ENCODE results near the gene SHISA5. TPM values are rescaled to one million over a fixed set of nuclear protein-coding genes. Genes with fewer than 3 reads are reported as not detected.
"Not testable (repeated sequence)": the region's sequence is repeated elsewhere in the genome, so short reads cannot be mapped to it uniquely, and the experiment has no call there.

SHISA5 gene
- polyA plus RNA-seq, 2 donors, result 54.0 to 94.9 TPM

DNA sequence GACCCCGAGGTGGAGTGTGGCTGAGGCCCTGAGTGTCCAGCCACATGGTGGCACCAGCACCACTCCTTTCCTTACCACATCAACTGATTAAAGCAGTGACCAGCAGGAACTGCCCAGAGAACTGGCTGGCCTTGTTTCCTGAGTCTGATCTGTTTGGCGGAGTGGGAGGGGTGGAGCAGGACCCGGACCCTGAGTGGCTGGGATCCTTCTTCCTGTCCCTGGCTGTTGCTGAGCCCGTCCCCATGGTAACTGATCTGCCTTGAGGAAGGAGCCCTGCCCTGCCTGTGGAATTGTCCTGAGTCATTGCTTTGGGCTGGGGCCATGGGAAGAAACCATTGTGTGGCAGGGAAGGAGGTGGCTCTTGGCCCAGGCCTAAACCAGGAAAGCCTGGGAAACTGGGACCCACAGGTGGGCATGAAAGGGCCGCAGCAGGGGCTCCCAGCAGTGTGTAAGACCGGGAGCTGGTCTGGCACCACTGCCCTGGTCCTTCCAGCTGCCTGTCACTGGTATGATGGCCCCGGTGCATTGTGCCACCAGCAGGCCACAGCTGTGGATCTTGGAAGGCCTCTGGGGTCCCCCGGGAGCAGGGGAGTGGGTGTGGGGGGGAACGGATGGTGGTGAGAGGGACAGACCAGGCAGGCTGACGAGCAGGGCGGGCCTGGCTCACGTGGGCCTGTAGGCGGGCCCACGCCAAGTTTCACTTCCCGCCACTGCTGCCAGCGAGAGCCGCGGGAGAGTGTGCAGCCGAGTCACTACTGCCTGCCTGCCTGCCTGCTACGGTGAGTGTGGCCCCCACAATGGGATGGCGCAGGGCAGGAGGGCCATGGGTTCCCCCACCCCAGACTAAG is 38.2 kb downstream of the SHISA5 start:
- Histone ChIP-seq H3K4me1 (ENCODE audit: control insufficient read depth in 2 of 2, insufficient read depth in 2 of 2, low read length in 1 of 2) (peaks cover 24 to 44% of the 10 kb centered on the region in 2 donors), H3K36me3 (ENCODE audit: control insufficient read depth in 2 of 2, insufficient read depth in 2 of 2, low read length in 1 of 2) (peaks cover 13 to 31% of the 10 kb centered on the region in 2 donors), H3K9me3 (ENCODE audit: control insufficient read depth in 2 of 2, insufficient read depth in 1 of 2, low read depth in 1 of 2, low read length in 1 of 2) (no peaks in the 10 kb centered on the region), H3K27me3 (ENCODE audit: control insufficient read depth in 1 of 2, insufficient read depth in 2 of 2, low read length in 2 of 2) (no peaks in the 10 kb centered on the region), H3K4me3 (ENCODE audit: low read depth in 1 of 2, low read length in 2 of 2) (peak overlapping the region; percentile 46 to 53), H3K27ac (ENCODE audit: low read depth in 2 of 2, low read length in 1 of 2) (peak overlapping the region; percentile 99 to 100)
- WGBS, 2 donors, result 2% methylated on average over 20 to 21 of the region's 21 CpGs

DNA sequence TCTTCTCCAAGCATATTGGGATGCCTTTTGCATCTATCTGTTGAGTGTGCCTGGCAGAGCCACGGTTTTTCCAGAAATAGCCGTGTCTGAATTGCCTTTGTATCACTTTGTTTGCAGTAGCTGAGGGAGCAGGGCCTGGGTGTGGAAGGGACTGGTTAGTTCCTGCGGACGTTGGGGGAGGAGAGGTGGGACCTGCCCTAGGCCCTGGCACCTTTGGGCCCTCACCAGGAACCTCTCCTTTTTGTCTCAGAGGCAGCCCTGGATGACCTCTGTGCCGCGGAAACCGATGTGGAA is 38.8 kb downstream of the SHISA5 start:
- no peaks in the 10 kb centered on the region for H3K9me3 ChIP-seq (ENCODE audit: control insufficient read depth in 2 of 2, insufficient read depth in 1 of 2, low read depth in 1 of 2, low read length in 1 of 2)
- WGBS, 2 donors, result 21% methylated on average over 7 of the region's 7 CpGs
- H3K27me3 ChIP-seq (ENCODE audit: control insufficient read depth in 1 of 2, insufficient read depth in 2 of 2, low read length in 2 of 2), result no peaks in the 10 kb centered on the region
- peaks cover 18 to 34% of the 10 kb centered on the region in 2 donors for H3K36me3 ChIP-seq (ENCODE audit: control insufficient read depth in 2 of 2, insufficient read depth in 2 of 2, low read length in 1 of 2)
- peak overlapping the region; percentile 99 to 100 for H3K27ac ChIP-seq (ENCODE audit: low read depth in 2 of 2, low read length in 1 of 2)
- peaks cover 21 to 41% of the 10 kb centered on the region in 2 donors for H3K4me1 ChIP-seq (ENCODE audit: control insufficient read depth in 2 of 2, insufficient read depth in 2 of 2, low read length in 1 of 2)
- no peak overlapping the region for H3K4me3 ChIP-seq (ENCODE audit: low read depth in 1 of 2, low read length in 2 of 2)

DNA sequence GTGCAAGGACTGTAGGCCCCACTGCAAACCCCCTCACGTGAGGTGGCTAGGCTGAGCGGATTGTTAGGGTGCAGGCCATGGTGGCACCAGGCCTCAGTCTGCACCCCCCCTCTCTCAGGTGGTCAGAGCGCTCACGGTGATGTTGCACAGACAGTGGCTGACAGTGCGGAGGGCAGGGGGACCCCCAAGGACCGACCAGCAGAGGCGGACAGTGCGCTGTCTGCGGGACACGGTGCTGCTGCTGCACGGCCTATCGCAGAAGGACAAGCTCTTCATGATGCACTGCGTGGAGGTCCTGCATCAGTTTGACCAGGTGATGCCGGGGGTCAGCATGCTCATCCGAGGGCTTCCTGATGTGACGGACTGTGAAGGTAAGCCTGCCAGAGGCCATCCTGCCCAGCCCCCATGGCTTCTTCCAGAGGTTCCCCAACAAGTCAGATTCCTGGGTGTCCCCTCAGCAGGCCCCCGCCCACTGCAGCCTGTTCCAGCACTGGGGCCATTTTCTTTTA is 39.2 kb downstream of the SHISA5 start:
- no peak overlapping the region for H3K4me3 ChIP-seq (ENCODE audit: low read depth in 1 of 2, low read length in 2 of 2)
- no peaks in the 10 kb centered on the region for H3K27me3 ChIP-seq (ENCODE audit: control insufficient read depth in 1 of 2, insufficient read depth in 2 of 2, low read length in 2 of 2)
- WGBS, 2 donors, result 92 to 94% methylated on average over 17 of the region's 17 CpGs
- H3K9me3 ChIP-seq (ENCODE audit: control insufficient read depth in 2 of 2, insufficient read depth in 1 of 2, low read depth in 1 of 2, low read length in 1 of 2), result no peaks in the 10 kb centered on the region
- H3K4me1 ChIP-seq (ENCODE audit: control insufficient read depth in 2 of 2, insufficient read depth in 2 of 2, low read length in 1 of 2), result peaks cover 17 to 38% of the 10 kb centered on the region in 2 donors
- H3K36me3 ChIP-seq (ENCODE audit: control insufficient read depth in 2 of 2, insufficient read depth in 2 of 2, low read length in 1 of 2), result peaks cover 20 to 36% of the 10 kb centered on the region in 2 donors
- H3K27ac ChIP-seq (ENCODE audit: low read depth in 2 of 2, low read length in 1 of 2), result peak overlapping the region; percentile 99 to 100

DNA sequence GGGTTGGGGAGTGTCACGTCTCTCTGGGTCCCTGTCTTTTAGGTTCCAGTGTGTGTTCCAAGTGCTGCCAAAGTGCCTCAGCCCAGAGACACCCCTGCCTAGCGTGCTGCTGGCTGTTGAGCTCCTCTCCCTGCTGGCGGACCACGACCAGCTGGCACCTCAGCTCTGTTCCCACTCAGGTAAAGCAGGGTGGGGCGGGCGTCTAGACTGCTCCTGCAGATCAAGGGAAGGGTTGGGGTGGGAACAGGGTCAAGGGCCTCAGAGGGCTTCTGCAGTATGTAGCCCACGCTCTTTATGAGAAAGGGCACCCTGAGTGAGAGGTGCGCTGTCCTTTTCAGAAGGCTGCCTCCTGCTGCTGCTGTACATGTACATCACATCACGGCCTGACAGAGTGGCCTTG is 40.3 kb downstream of the SHISA5 start:
- H3K4me3 ChIP-seq (ENCODE audit: low read depth in 1 of 2, low read length in 2 of 2), result no peak overlapping the region
- H3K4me1 ChIP-seq (ENCODE audit: control insufficient read depth in 2 of 2, insufficient read depth in 2 of 2, low read length in 1 of 2), result peaks cover 9 to 29% of the 10 kb centered on the region in 2 donors
- 73 to 80% methylated on average over 9 of the region's 9 CpGs for WGBS, 2 donors
- H3K27me3 ChIP-seq (ENCODE audit: control insufficient read depth in 1 of 2, insufficient read depth in 2 of 2, low read length in 2 of 2), result no peaks in the 10 kb centered on the region
- no peak overlapping the region for H3K27ac ChIP-seq (ENCODE audit: low read depth in 2 of 2, low read length in 1 of 2)
- H3K9me3 ChIP-seq (ENCODE audit: control insufficient read depth in 2 of 2, insufficient read depth in 1 of 2, low read depth in 1 of 2, low read length in 1 of 2), result no peaks in the 10 kb centered on the region
- peaks cover 23 to 30% of the 10 kb centered on the region in 2 donors for H3K36me3 ChIP-seq (ENCODE audit: control insufficient read depth in 2 of 2, insufficient read depth in 2 of 2, low read length in 1 of 2)

DNA sequence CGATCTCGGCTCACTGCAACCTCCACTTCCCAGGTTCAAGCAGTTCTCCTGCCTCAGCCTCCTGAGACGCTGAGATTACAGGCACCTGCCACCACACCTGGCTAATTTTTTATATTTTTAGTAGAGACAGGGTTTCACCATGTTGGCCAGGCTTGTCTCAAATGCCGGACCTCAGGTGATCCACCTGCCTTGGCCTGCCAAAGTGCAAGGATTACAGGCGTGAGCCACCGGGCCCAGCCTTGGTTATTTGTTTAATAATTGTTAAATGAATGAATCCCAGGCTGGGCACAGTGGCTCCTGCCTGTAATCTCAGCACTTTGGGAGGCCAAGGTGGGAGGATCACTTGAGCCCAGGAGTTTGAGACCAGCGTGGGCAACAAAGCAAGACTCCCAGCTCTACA is 42.2 kb downstream of the SHISA5 start:
- H3K4me3 ChIP-seq (ENCODE audit: low read depth in 1 of 2, low read length in 2 of 2); H3K27ac ChIP-seq (ENCODE audit: low read depth in 2 of 2, low read length in 1 of 2); H3K9me3 ChIP-seq (ENCODE audit: control insufficient read depth in 2 of 2, insufficient read depth in 1 of 2, low read depth in 1 of 2, low read length in 1 of 2); H3K27me3 ChIP-seq (ENCODE audit: control insufficient read depth in 1 of 2, insufficient read depth in 2 of 2, low read length in 2 of 2): not testable (repeated sequence)
- WGBS, 2 donors, result 83 to 84% methylated on average over 7 of the region's 7 CpGs
- H3K4me1 ChIP-seq (ENCODE audit: control insufficient read depth in 2 of 2, insufficient read depth in 2 of 2, low read length in 1 of 2), result peaks cover 0 to 14% of the 10 kb centered on the region in 2 donors
- peaks cover 16 to 23% of the 10 kb centered on the region in 2 donors for H3K36me3 ChIP-seq (ENCODE audit: control insufficient read depth in 2 of 2, insufficient read depth in 2 of 2, low read length in 1 of 2)

DNA sequence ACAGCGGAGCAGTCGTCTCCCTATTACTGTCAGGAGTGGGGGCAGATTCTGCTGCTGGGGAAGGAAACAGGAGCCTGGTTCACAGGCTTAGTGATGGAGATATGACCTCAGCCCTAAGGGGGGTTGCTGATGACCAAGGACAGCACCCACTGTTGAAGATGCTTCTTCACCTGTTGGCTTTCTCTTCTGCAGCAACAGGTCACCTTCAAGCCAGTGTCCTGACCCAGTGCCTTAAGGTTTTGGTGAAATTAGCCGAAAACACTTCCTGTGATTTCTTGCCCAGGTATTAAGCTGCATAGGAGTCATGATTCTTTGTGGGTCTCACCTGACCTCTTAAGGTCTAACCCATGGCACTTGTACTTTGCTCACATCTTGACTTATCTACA is 43.5 kb downstream of the SHISA5 start:
- H3K9me3 ChIP-seq (ENCODE audit: control insufficient read depth in 2 of 2, insufficient read depth in 1 of 2, low read depth in 1 of 2, low read length in 1 of 2), result no peaks in the 10 kb centered on the region
- peaks cover 16 to 23% of the 10 kb centered on the region in 2 donors for H3K36me3 ChIP-seq (ENCODE audit: control insufficient read depth in 2 of 2, insufficient read depth in 2 of 2, low read length in 1 of 2)
- no peak overlapping the region for H3K4me3 ChIP-seq (ENCODE audit: low read depth in 1 of 2, low read length in 2 of 2)
- H3K27me3 ChIP-seq (ENCODE audit: control insufficient read depth in 1 of 2, insufficient read depth in 2 of 2, low read length in 2 of 2), result no peaks in the 10 kb centered on the region
- peaks cover 0 to 10% of the 10 kb centered on the region in 2 donors for H3K4me1 ChIP-seq (ENCODE audit: control insufficient read depth in 2 of 2, insufficient read depth in 2 of 2, low read length in 1 of 2)
- H3K27ac ChIP-seq (ENCODE audit: low read depth in 2 of 2, low read length in 1 of 2), result no peak overlapping the region
- WGBS, 2 donors, result 72 to 83% methylated on average over 3 of the region's 3 CpGs

DNA sequence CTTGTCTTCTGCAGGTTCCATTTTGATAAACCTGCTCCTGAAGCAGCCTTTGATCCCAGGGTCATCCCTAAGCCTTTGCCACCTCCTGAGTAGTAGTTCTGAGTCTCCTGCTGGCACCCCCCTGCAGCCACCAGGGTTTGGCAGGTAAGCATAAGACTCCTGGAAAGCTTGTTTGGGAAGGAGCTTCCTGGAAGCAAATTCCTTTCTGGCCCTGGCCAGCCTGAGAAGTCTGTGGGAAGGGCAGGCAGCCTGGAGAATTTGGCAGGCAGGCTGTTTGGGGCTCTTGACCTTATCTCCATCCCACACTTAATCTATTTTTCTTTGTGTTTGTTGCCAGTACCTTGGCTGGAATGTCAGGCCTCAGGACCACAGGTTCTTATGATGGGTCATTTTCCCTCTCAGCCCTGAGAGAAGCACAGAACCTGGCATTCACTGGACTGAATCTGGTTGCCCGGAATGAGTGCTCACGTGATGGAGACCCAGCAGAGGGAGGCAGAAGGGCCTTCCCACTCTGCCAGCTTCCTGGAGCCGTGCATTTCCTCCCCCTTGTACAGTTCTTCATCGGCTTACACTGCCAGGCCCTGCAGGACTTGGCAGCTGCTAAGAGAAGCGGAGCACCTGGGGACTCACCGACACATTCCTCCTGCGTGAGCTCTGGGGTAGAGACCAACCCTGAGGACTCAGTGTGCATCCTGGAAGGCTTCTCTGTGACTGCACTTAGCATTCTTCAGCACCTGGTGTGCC is 44.0 kb downstream of the SHISA5 start:
- Histone ChIP-seq H3K27ac (ENCODE audit: low read depth in 2 of 2, low read length in 1 of 2) (no peak overlapping the region), H3K9me3 (ENCODE audit: control insufficient read depth in 2 of 2, insufficient read depth in 1 of 2, low read depth in 1 of 2, low read length in 1 of 2) (no peaks in the 10 kb centered on the region), H3K27me3 (ENCODE audit: control insufficient read depth in 1 of 2, insufficient read depth in 2 of 2, low read length in 2 of 2) (no peaks in the 10 kb centered on the region), H3K4me1 (ENCODE audit: control insufficient read depth in 2 of 2, insufficient read depth in 2 of 2, low read length in 1 of 2) (peaks cover 0 to 4% of the 10 kb centered on the region in 2 donors), H3K36me3 (ENCODE audit: control insufficient read depth in 2 of 2, insufficient read depth in 2 of 2, low read length in 1 of 2) (peaks cover 17 to 23% of the 10 kb centered on the region in 2 donors), H3K4me3 (ENCODE audit: low read depth in 1 of 2, low read length in 2 of 2) (no peak overlapping the region)
- 56 to 67% methylated on average over 7 of the region's 7 CpGs for WGBS, 2 donors

DNA sequence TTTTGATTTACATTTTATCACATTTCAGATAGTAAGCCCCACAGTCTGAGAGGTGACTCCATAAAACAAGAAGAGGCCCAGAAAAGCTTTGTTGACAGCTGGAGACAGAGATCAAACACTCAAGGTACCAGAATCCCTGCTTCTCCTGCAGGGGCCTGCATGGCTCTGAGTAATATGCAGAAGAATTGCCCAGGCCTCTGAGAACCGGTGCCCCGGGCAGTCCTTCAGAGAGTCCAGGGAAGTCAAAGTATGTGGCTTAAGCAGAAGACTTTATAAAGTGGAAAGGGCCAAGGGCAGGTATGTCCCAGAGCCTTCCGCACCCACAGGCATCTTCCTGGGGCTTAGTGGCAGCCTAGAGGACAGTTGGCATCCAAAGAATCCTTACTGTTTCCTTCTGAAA is 44.6 kb downstream of the SHISA5 start:
- no peaks in the 10 kb centered on the region for H3K9me3 ChIP-seq (ENCODE audit: control insufficient read depth in 2 of 2, insufficient read depth in 1 of 2, low read depth in 1 of 2, low read length in 1 of 2)
- H3K4me1 ChIP-seq (ENCODE audit: control insufficient read depth in 2 of 2, insufficient read depth in 2 of 2, low read length in 1 of 2), result no peaks in the 10 kb centered on the region
- H3K27ac ChIP-seq (ENCODE audit: low read depth in 2 of 2, low read length in 1 of 2), result no peak overlapping the region
- peaks cover 17 to 18% of the 10 kb centered on the region in 2 donors for H3K36me3 ChIP-seq (ENCODE audit: control insufficient read depth in 2 of 2, insufficient read depth in 2 of 2, low read length in 1 of 2)
- 68 to 82% methylated on average over 3 of the region's 3 CpGs for WGBS, 2 donors
- H3K27me3 ChIP-seq (ENCODE audit: control insufficient read depth in 1 of 2, insufficient read depth in 2 of 2, low read length in 2 of 2), result no peaks in the 10 kb centered on the region
- no peak overlapping the region for H3K4me3 ChIP-seq (ENCODE audit: low read depth in 1 of 2, low read length in 2 of 2)

DNA sequence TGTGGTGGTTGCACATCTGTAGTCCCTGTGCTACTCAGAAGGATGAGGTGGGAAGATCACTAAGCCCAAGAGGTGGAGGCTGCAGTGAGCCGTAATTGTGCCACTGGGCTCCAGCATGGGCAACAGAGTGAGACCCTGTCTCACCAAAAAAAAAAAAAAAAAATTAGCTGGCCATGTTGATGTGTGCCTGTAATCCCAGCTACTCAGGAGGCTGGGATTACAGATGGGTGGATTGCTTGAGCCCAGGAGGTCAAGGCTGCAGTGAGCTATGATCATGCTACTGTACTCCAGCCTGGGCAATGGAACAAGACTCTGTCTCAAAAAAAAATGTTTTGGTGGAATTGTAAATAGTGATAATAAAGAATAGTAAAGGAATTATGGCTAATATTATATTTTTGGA is 47.5 kb downstream of the SHISA5 start:
- WGBS, 2 donors, result 96 to 100% methylated on average over 1 of the region's 1 CpG
- H3K4me3 ChIP-seq (ENCODE audit: low read depth in 1 of 2, low read length in 2 of 2), result no peak overlapping the region
- H3K4me1 ChIP-seq (ENCODE audit: control insufficient read depth in 2 of 2, insufficient read depth in 2 of 2, low read length in 1 of 2), result no peaks in the 10 kb centered on the region
- H3K9me3 ChIP-seq (ENCODE audit: control insufficient read depth in 2 of 2, insufficient read depth in 1 of 2, low read depth in 1 of 2, low read length in 1 of 2), result no peaks in the 10 kb centered on the region
- H3K27me3 ChIP-seq (ENCODE audit: control insufficient read depth in 1 of 2, insufficient read depth in 2 of 2, low read length in 2 of 2), result no peaks in the 10 kb centered on the region
- H3K36me3 ChIP-seq (ENCODE audit: control insufficient read depth in 2 of 2, insufficient read depth in 2 of 2, low read length in 1 of 2), result peaks cover 17 to 21% of the 10 kb centered on the region in 2 donors
- H3K27ac ChIP-seq (ENCODE audit: low read depth in 2 of 2, low read length in 1 of 2), result no peak overlapping the region

Measured in esophagus (tissue), 2 donors.